Fibroblast of skin of right biceps (primary cell): ENCODE measurements around the gene RFTN2.

Source experiments
- DNase-seq: peaks from one replicate; pipeline ENCODE4 v3.0.0-alpha.2; 2013

RFTN2 gene

DNA sequence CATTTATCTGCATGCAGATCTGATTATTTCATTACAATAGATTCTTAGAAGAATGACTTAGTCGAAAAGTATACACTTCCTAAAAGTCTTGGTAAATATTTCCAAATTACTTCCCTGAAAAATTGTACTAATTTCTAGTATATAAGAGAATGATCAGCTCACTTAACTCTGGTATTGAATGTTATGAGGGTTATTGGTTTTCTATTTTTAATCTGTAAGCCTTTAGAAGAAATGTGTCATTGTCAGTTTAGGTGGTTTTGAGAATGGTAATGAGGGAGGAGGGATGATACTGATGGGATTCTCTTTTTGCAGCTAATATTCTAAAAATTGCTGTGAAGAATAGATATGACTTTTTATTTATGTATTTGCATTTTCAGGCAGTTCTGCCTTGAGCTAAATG is 135.7 kb downstream of the RFTN2 start:
- no peak for DNase-seq

- DNase-seq: peak; percentile 11
Measured at GRCh38 chr2:197538412-197538811, 137.0 kb downstream of the RFTN2 start.
